Measurements from ENCODE around the gene DHRS4L2.
"Not testable (repeated sequence)": the region's sequence is repeated elsewhere in the genome, so short reads cannot be mapped to it uniquely, and the experiment has no call there.

GRCh38 chr14:24006471-24006816 lies 17.7 kb downstream of the DHRS4L2 start:
- TF ChIP-seq CTCF (conservative IDR thresholded peaks at IDR 0.05 in 1 of 2, IDR thresholded peaks at IDR 0.05 in 1 of 2; ENCODE audit: extremely low read depth in 1 of 2, insufficient read depth in 1 of 2, low read depth in 1 of 2, low read length in 2 of 2); EZH2 (IDR thresholded peaks at IDR 0.05; ENCODE audit: borderline replicate concordance, low read length): not testable (repeated sequence)

Data from mammary epithelial cell (primary cell).